SK-N-SH treated with all-trans-retinoic acid at 6 μM for 48 hours (cell line): Measurements from ENCODE around the gene GRK5.

Experiments
- BACH2 ChIP-seq: fragments of 250-450 bp; sonication (Bioruptor Pico); IDR thresholded peaks from 2 replicates; pipeline ENCODE4 v1.9.0; 2021; ENCODE audit warnings: mild to moderate bottlenecking, borderline replicate concordance
- CREB5 ChIP-seq: fragments of 250-450 bp; sonication (Bioruptor Pico); IDR thresholded peaks from 2 replicates; pipeline ENCODE4 v1.5.1; 2020; ENCODE audit warnings: low read depth, mild to moderate bottlenecking, moderate library complexity
- GLIS3 ChIP-seq: fragments of 250-450 bp; sonication (Bioruptor Pico); IDR thresholded peaks from 2 replicates; pipeline ENCODE4 v1.5.0; 2020; ENCODE audit warnings: mild to moderate bottlenecking, moderate library complexity
- PATZ1 ChIP-seq: fragments of 250-450 bp; sonication (Bioruptor Pico); IDR thresholded peaks from 2 replicates; pipeline ENCODE4 v1.8.0; 2020; ENCODE audit warnings: mild to moderate bottlenecking, moderate library complexity, borderline replicate concordance
- PPARA ChIP-seq: fragments of 250-450 bp; sonication (Bioruptor Pico); IDR thresholded peaks from 2 replicates; pipeline ENCODE4 v1.5.0; 2020; ENCODE audit warnings: mild to moderate bottlenecking, borderline replicate concordance
- TSHZ2 ChIP-seq: fragments of 250-450 bp; sonication (Bioruptor Pico); IDR thresholded peaks from 2 replicates; pipeline ENCODE4 v1.5.0; 2020; ENCODE audit warnings: mild to moderate bottlenecking, moderate library complexity
- ZFP3 ChIP-seq: fragments of 250-450 bp; sonication (Bioruptor Pico); IDR thresholded peaks from 2 replicates; pipeline ENCODE4 v1.5.0; 2020; ENCODE audit warnings: mild to moderate bottlenecking, moderate library complexity

- TF ChIP-seq GLIS3 (CRISPR knock-in tag) (no peak), PPARA (CRISPR knock-in tag) (no peak), CREB5 (CRISPR knock-in tag) (no peak), PATZ1 (CRISPR knock-in tag) (no peak), TSHZ2 (no peak), BACH2 (no peak), ZFP3 (CRISPR knock-in tag) (no peak)
Observed at GRCh38 chr10:119438717-119439116, 231.3 kb downstream of the GRK5 start.
